22Rv1 (cell line): ENCODE data around the gene E2F1.
A peak's percentile ranks its signal among the peaks of the same experiment; 100 is the strongest.

Experiments used
- H3K27ac ChIP-seq: fragments of 450-650 bp; 2 replicates; pipeline ENCODE4 v1.5.1; 2017
- CTCF ChIP-seq: fragments of 450-650 bp; IDR thresholded peaks from 2 replicates; pipeline ENCODE4 v1.5.1; 2017; ENCODE audit warnings: mild to moderate bottlenecking
- ZFX ChIP-seq: fragments of 450-650 bp; IDR thresholded peaks from 2 replicates; pipeline ENCODE4 v1.6.1; 2017; ENCODE audit warnings: antibody characterized with exemption, borderline replicate concordance

Gene E2F1

GRCh38 chr20:33671573-33672288 lies 14.5 kb downstream of the E2F1 start:
- TF ChIP-seq ZFX: no peak
- TF ChIP-seq CTCF: no peak
- H3K27ac ChIP-seq: peak overlapping the region; percentile 98

GRCh38 chr20:33670715-33671499 lies 15.3 kb downstream of the E2F1 start:
- H3K27ac ChIP-seq: peak overlapping the region; percentile 98

GRCh38 chr20:33669873-33670640 lies 16.1 kb downstream of the E2F1 start:
- TF ChIP-seq ZFX (no peak), CTCF (no peak)
- H3K27ac ChIP-seq: peak overlapping the region; percentile 98

More at GRCh38 chr20:33670715-33671499, 15.3 kb downstream of the E2F1 start:
- TF ChIP-seq ZFX (no peak), CTCF (no peak)

- no peak for TF ChIP-seq CTCF
- no peak for TF ChIP-seq ZFX
- peak overlapping the region; percentile 98 for H3K27ac ChIP-seq
Observed at GRCh38 chr20:33669224-33669623, 17.0 kb downstream of the E2F1 start.

GRCh38 chr20:33668466-33669155 lies 17.6 kb downstream of the E2F1 start:
- TF ChIP-seq CTCF: no peak
- no peak for TF ChIP-seq ZFX
- H3K27ac ChIP-seq: peak overlapping the region; percentile 98

- TF ChIP-seq CTCF (peak; percentile 95), ZFX (no peak)
- H3K27ac ChIP-seq: peak overlapping the region; percentile 98
Observed at GRCh38 chr20:33667676-33668465, 18.3 kb downstream of the E2F1 start.
